ENCODE measurements around the gene CST9. TPM values are rescaled to one million over a fixed set of nuclear protein-coding genes. Genes with fewer than 3 reads are reported as not detected.

The CST9 gene
- total RNA-seq, result not detected

DNA sequence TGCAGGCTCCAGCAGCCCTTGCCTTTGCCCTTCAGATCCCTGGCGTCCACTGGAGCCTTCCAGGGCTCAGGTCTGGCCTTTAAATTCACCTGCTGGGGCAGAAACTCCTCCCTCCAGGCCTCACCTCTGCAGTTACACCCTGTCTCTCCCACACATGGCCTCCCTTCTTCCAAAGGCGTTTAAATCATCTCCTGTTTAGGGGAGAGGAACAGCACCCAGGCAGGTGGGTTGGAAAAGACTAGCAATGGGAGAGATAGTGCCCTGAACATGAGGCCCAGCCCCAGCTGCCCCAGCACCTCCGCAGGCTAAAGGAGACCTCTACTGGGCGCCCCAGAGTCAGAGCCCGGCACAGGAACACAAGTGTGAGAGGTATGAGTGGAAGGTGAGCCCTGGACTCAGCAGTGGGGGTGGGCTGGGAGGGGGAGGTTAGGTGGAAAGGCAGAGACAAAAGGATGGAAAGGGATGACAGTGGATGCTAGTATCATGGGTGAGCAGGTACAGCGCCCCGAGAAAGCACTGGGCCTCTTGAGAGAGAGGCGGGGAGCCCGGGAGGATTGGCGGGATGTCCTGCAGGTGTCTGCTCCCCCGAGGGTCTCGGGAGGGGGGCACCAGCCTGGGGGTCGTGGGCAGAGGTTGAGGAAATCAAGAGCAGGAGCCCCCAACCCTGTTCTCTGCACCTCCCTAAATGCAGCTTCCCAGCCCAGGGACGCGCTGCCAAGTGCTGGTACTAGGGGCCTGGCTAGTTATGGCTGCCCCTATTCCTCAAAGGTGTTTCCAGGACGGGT lies at the start of gene CST9:
CST9 (minus strand) TSS at position 51 of the 785 bp plus-strand sequence. CDS start 53 bp downstream, outside the sequence.
- no peaks in the 10 kb centered on the region for H3K9me3 ChIP-seq
- H3K27ac ChIP-seq, result no peak within 1 kb of the TSS

GRCh38 chr20:23654717-23655116 lies 49.0 kb upstream of the CST9 start:
- no peak overlapping the region for H3K4me3 ChIP-seq
- DNase-seq (ENCODE audit: low spot score) (no peak), ATAC-seq (ENCODE audit: insufficient number of reproducible peaks, low FRiP score, low read depth) (no peak)
- TF ChIP-seq, protein P1, sequence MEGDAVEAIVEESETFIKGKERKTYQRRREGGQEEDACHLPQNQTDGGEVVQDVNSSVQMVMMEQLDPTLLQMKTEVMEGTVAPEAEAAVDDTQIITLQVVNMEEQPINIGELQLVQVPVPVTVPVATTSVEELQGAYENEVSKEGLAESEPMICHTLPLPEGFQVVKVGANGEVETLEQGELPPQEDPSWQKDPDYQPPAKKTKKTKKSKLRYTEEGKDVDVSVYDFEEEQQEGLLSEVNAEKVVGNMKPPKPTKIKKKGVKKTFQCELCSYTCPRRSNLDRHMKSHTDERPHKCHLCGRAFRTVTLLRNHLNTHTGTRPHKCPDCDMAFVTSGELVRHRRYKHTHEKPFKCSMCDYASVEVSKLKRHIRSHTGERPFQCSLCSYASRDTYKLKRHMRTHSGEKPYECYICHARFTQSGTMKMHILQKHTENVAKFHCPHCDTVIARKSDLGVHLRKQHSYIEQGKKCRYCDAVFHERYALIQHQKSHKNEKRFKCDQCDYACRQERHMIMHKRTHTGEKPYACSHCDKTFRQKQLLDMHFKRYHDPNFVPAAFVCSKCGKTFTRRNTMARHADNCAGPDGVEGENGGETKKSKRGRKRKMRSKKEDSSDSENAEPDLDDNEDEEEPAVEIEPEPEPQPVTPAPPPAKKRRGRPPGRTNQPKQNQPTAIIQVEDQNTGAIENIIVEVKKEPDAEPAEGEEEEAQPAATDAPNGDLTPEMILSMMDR (IDR thresholded peaks at IDR 0.05), result no peak
- H3K9me3 ChIP-seq, result no peaks in the 10 kb centered on the region
- no peak overlapping the region for H3K27ac ChIP-seq
- H3K4me1 ChIP-seq (ENCODE audit: control insufficient read depth in 1 of 2, low read depth in 2 of 2), result peaks cover 8 to 25% of the 10 kb centered on the region in 2 donors
- H3K27me3 ChIP-seq (replicated peaks; ENCODE audit: insufficient read depth), result no peaks in the 10 kb centered on the region
- no peaks in the 10 kb centered on the region for H3K36me3 ChIP-seq

More for the DNA sequence above, at the start of gene CST9:
- ATAC-seq (ENCODE audit: insufficient number of reproducible peaks, low FRiP score, low read depth), result no peak
- H3K4me1 ChIP-seq (ENCODE audit: control insufficient read depth in 1 of 2, low read depth in 2 of 2), result peaks cover 0 to 11% of the 10 kb centered on the region in 2 donors
- no peaks in the 10 kb centered on the region for H3K27me3 ChIP-seq (replicated peaks; ENCODE audit: insufficient read depth)
- TF ChIP-seq, protein P1 (IDR thresholded peaks at IDR 0.05), result no peak
- no peak within 1 kb of the TSS for H3K4me3 ChIP-seq
- H3K36me3 ChIP-seq, result no peaks in the 10 kb centered on the region
- DNase-seq (ENCODE audit: low spot score), result no peak

DNA sequence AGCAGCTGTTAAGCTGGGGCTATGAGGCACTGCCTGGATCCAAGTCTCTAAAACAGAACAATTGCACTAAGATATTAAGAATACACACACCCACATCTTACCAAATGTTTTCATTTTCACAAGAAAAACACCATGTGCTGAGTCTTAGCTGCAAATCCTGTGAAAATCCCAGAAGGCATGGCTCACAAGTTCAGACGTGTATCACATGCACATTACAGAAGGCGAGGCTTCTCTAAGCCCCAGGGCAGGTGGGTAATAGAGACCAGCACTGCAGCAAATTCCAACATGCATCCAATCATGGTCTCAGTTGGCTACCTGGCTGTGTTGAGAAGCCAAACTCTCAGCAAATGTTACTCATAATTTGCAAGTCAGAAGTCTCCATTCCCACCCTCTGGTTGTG lies 48.3 kb upstream of the CST9 start:
- ATAC-seq (ENCODE audit: insufficient number of reproducible peaks, low FRiP score, low read depth), result no peak
- Histone ChIP-seq H3K4me3 (no peak overlapping the region), H3K36me3 (no peaks in the 10 kb centered on the region), H3K27me3 (replicated peaks; ENCODE audit: insufficient read depth) (no peaks in the 10 kb centered on the region), H3K4me1 (ENCODE audit: control insufficient read depth in 1 of 2, low read depth in 2 of 2) (peaks cover 8 to 25% of the 10 kb centered on the region in 2 donors), H3K27ac (no peak overlapping the region), H3K9me3 (no peaks in the 10 kb centered on the region)
- DNase-seq (ENCODE audit: low spot score), result no peak
- TF ChIP-seq, protein P1 (IDR thresholded peaks at IDR 0.05), result no peak

DNA sequence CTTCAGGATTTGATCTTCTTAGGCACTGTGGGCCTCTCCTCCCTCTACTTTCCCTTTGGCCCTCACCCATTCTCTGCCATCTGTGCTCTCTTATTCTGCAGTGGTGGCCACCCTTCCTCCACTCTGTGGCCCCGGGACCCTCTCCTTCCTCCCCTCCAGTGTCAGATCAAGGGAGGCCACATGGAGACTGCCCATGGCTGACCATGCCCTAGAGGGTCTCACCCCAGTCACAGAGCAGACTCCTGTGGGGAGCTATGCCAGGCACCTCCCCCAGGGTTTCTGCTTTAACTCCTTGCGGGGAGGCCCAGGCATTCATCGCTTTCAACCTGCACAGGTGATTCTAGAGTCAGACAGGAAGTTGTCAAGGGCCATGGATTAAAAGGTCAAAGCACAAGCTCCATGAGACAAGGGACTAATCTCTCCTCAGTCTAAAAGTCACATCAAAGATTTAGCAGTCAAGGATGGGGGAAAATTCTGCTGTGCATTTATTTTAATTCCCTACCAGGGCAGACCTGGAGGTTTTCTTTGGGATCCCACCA lies 47.8 kb upstream of the CST9 start:
- Histone ChIP-seq H3K4me1 (ENCODE audit: control insufficient read depth in 1 of 2, low read depth in 2 of 2) (peaks cover 8 to 25% of the 10 kb centered on the region in 2 donors), H3K27me3 (replicated peaks; ENCODE audit: insufficient read depth) (no peaks in the 10 kb centered on the region), H3K27ac (no peak overlapping the region), H3K36me3 (no peaks in the 10 kb centered on the region), H3K4me3 (no peak overlapping the region), H3K9me3 (no peaks in the 10 kb centered on the region)
- DNase-seq (ENCODE audit: low spot score) (no peak), ATAC-seq (ENCODE audit: insufficient number of reproducible peaks, low FRiP score, low read depth) (no peak)
- TF ChIP-seq, protein P1 (IDR thresholded peaks at IDR 0.05), result no peak

- H3K9me3 ChIP-seq, result no peaks in the 10 kb centered on the region
- H3K27me3 ChIP-seq (replicated peaks; ENCODE audit: insufficient read depth), result no peaks in the 10 kb centered on the region
- no peak for DNase-seq (ENCODE audit: low spot score)
- ATAC-seq (ENCODE audit: insufficient number of reproducible peaks, low FRiP score, low read depth), result no peak
- H3K36me3 ChIP-seq, result no peaks in the 10 kb centered on the region
- peaks cover 8 to 25% of the 10 kb centered on the region in 2 donors for H3K4me1 ChIP-seq (ENCODE audit: control insufficient read depth in 1 of 2, low read depth in 2 of 2)
- H3K4me3 ChIP-seq, result no peak overlapping the region
- no peak overlapping the region for H3K27ac ChIP-seq
- TF ChIP-seq, protein P1 (IDR thresholded peaks at IDR 0.05), result no peak
Observed at GRCh38 chr20:23652926-23653325, 47.2 kb upstream of the CST9 start.
